Hepatocyte (in vitro differentiated cells): Measurements from ENCODE around the gene PRXL2B.

Experiments used
- CTCF ChIP-seq: fragments of 200-600 bp; sonication (generic); IDR thresholded peaks from 2 replicates; pipeline ENCODE4 v1.5.1; 2016; ENCODE audit warnings: antibody characterized with exemption, mild to moderate bottlenecking; ENCODE audit not compliant: poor library complexity
- EZH2 ChIP-seq: fragments of 200-600 bp; sonication (generic); IDR thresholded peaks from 2 replicates; pipeline ENCODE4 v1.6.1; 2016; ENCODE audit warnings: antibody characterized with exemption, mild to moderate bottlenecking, borderline replicate concordance
- EZH2phosphoT487 ChIP-seq: fragments of 200-600 bp; sonication (generic); IDR thresholded peaks from one replicate; pipeline ENCODE4 v1.6.1; 2018; ENCODE audit warnings: antibody characterized with exemption, mild to moderate bottlenecking, low read depth, moderate library complexity; ENCODE audit not compliant: unreplicated experiment, severe bottlenecking

GRCh38 chr1:2595812-2596529, 9.4 kb downstream of the PRXL2B start:
- TF ChIP-seq CTCF (no peak), EZH2 (no peak), EZH2phosphoT487 (no peak)
